PC-3 (cell line): ENCODE data around the gene NINL. TPM values are rescaled to one million over a fixed set of nuclear protein-coding genes. Genes with fewer than 3 reads are reported as not detected.

ENCODE experiments used
- ATAC-seq: fragments of 200-7000 bp; cut with Tn5 transposase; 2 replicates; pipeline ENCODE4 v1.9.1; 2020; ENCODE audit warnings: mild to moderate bottlenecking, moderate library complexity
- BruUV-seq: library from RNA; stranded (reverse); fragments of 400-500 nt; replicated peaks from 2 replicates; lab custom pipeline; 2021; lab: Mats Ljungman, UMichigan
- CTCF ChIA-PET: fragments of 300-600 bp; sonication (Branson Sonifier 250); formaldehyde crosslinking; loops from one replicate; lab custom pipeline; 2022; ENCODE audit warnings: antibody characterized with exemption; lab: Charles Lee
- POLR2A ChIA-PET: fragments of 300-600 bp; sonication (Branson Sonifier 250); formaldehyde crosslinking; loops from one replicate; lab custom pipeline; 2022; ENCODE audit warnings: antibody characterized with exemption; ENCODE audit not compliant: unreplicated experiment; lab: Charles Lee
- DNase-seq: peaks from one replicate; pipeline ENCODE4 v3.0.0-alpha.2; 2015
- H2AFZ ChIP-seq: fragments of 300-600 bp; sonication (generic); 2 replicates; pipeline ENCODE4 v1.6.0; 2016; ENCODE audit warnings: antibody characterized with exemption, low read length
- H3F3A ChIP-seq: fragments of 300-600 bp; sonication (generic); one replicate; pipeline ENCODE4 v1.6.0; 2017; ENCODE audit warnings: antibody characterized with exemption, low read length, control low read depth, mild to moderate bottlenecking; ENCODE audit not compliant: unreplicated experiment
- H3K27ac ChIP-seq: fragments of 300-600 bp; sonication (generic); 2 replicates; pipeline ENCODE4 v1.5.1; 2016; ENCODE audit warnings: mild to moderate bottlenecking, low read length
- H3K27me3 ChIP-seq: fragments of 300-600 bp; sonication (generic); 2 replicates; pipeline ENCODE4 v1.6.1; 2016; ENCODE audit warnings: low read length, mixed read lengths
- H3K36me3 ChIP-seq: fragments of 300-600 bp; sonication (generic); 2 replicates; pipeline ENCODE4 v1.6.1; 2016; ENCODE audit warnings: low read depth, mixed run types, low read length, mixed read lengths
- H3K4me1 ChIP-seq: fragments of 300-600 bp; sonication (generic); 2 replicates; pipeline ENCODE4 v1.5.1; 2016; ENCODE audit warnings: low read length; ENCODE audit not compliant: insufficient read depth
- H3K4me2 ChIP-seq: fragments of 300-600 bp; sonication (generic); 2 replicates; pipeline ENCODE4 v1.6.0; 2016; ENCODE audit warnings: low read length
- H3K4me3 ChIP-seq: fragments of 300-600 bp; sonication (generic); 2 replicates; pipeline ENCODE4 v1.5.1; 2016; ENCODE audit warnings: mild to moderate bottlenecking, low read length, mixed read lengths
- H3K79me2 ChIP-seq: fragments of 300-600 bp; sonication (generic); 2 replicates; pipeline ENCODE4 v1.6.1; 2017; ENCODE audit warnings: low read length, mixed read lengths
- H3K9ac ChIP-seq: fragments of 300-600 bp; sonication (generic); 2 replicates; pipeline ENCODE4 v1.6.0; 2016; ENCODE audit warnings: mild to moderate bottlenecking, low read length
- H3K9me2 ChIP-seq: fragments of 300-600 bp; sonication (generic); replicated peaks from 2 replicates; pipeline ENCODE4 v1.6.1; 2016; ENCODE audit warnings: mixed run types, low read length, mixed read lengths
- H3K9me3 ChIP-seq: fragments of 300-600 bp; sonication (generic); 2 replicates; pipeline ENCODE4 v1.6.1; 2016; ENCODE audit warnings: low read length, mixed read lengths
- H4K20me1 ChIP-seq: fragments of 300-600 bp; sonication (generic); 2 replicates; pipeline ENCODE4 v1.6.1; 2016; ENCODE audit warnings: low read length, mixed read lengths
- CTCF ChIP-seq: fragments of 300-600 bp; sonication (generic); conservative IDR thresholded peaks from 2 replicates; pipeline ENCODE4 v1.5.1; 2017; ENCODE audit warnings: antibody characterized with exemption, low read depth, mild to moderate bottlenecking, low read length
- EZH2 ChIP-seq: fragments of 300-600 bp; sonication (generic); IDR thresholded peaks from one replicate; pipeline ENCODE4 v1.6.1; 2017; ENCODE audit warnings: antibody characterized with exemption, mild to moderate bottlenecking, low read length; ENCODE audit not compliant: unreplicated experiment
- EZH2phosphoT487 ChIP-seq: fragments of 300-600 bp; sonication (generic); IDR thresholded peaks from 2 replicates; pipeline ENCODE4 v1.6.1; 2018; ENCODE audit warnings: mild to moderate bottlenecking, antibody characterized with exemption, low read length, borderline replicate concordance
- intact Hi-C: fragments of 100-400 bp; cut with micrococcal nuclease; formaldehyde crosslinking; loops from 2 replicates; pipeline ENCODE4 v1.9.0; 2023
- total RNA-seq: library from RNA; depleted of rRNA; stranded (reverse); fragments of >200 nt; gene quantifications from 2 replicates; pipeline ENCODE4 v1.2.3, GENCODE V29; 2014

Gene NINL
- total RNA-seq, 1 experiment from 2014 or later, result 6.5 TPM

- Histone ChIP-seq H3K4me3 (no peak overlapping the region), H2AFZ (no peak overlapping the region), H3K9me2 (no peaks in the 10 kb centered on the region), H3K4me2 (no peak overlapping the region), H3K9me3 (no peaks in the 10 kb centered on the region), H3K27me3 (no peaks in the 10 kb centered on the region), H3K27ac (no peak overlapping the region), H3K4me1 (peaks cover 20% of the 10 kb centered on the region), H3F3A (no peaks in the 10 kb centered on the region), H4K20me1 (no peaks in the 10 kb centered on the region), H3K36me3 (no peaks in the 10 kb centered on the region), H3K9ac (no peak overlapping the region), H3K79me2 (no peaks in the 10 kb centered on the region)
- ChIA-PET CTCF (no interaction called here), POLR2A (no interaction called here)
- no peak for TF ChIP-seq EZH2phosphoT487
- TF ChIP-seq CTCF, result no peak
- no peak for TF ChIP-seq EZH2
- no TSS peak for BruUV-seq
- ATAC-seq (no peak), DNase-seq (no peak)
- intact Hi-C loops, result no loop called here
Measured at GRCh38 chr20:25500880-25501351, 84.4 kb downstream of the NINL start.

- Histone ChIP-seq H3K9ac (no peak overlapping the region), H3K79me2 (no peaks in the 10 kb centered on the region), H3K9me3 (no peaks in the 10 kb centered on the region), H3K4me3 (no peak overlapping the region), H3K4me2 (no peak overlapping the region), H3F3A (no peaks in the 10 kb centered on the region), H3K9me2 (no peaks in the 10 kb centered on the region), H4K20me1 (no peaks in the 10 kb centered on the region), H2AFZ (no peak overlapping the region), H3K27me3 (no peaks in the 10 kb centered on the region), H3K36me3 (no peaks in the 10 kb centered on the region), H3K27ac (no peak overlapping the region), H3K4me1 (peaks cover 20% of the 10 kb centered on the region)
- ChIA-PET CTCF (interaction anchor here (0.7 kb wide), 1 partner anchor 41 kb away, joined by 16 read pairs; no protein-coding TSS in a partner anchor), POLR2A (no interaction called here)
- no peak for TF ChIP-seq CTCF
- TF ChIP-seq EZH2, result no peak
- TF ChIP-seq EZH2phosphoT487, result no peak
- intact Hi-C loops, result no loop called here
- no peak for ATAC-seq
- no peak for DNase-seq
- no TSS peak for BruUV-seq
Measured at GRCh38 chr20:25499855-25500434, 85.4 kb downstream of the NINL start.

GRCh38 chr20:25499031-25499430 is 86.3 kb downstream of the NINL start:
- no peaks in the 10 kb centered on the region for H3K9me3 ChIP-seq
- TF ChIP-seq CTCF, result no peak
- TF ChIP-seq EZH2phosphoT487, result no peak
- TF ChIP-seq EZH2, result no peak
- H3K79me2 ChIP-seq, result no peaks in the 10 kb centered on the region
- no peak for DNase-seq
- no peak overlapping the region for H3K4me3 ChIP-seq
- no peaks in the 10 kb centered on the region for H3K27me3 ChIP-seq
- no peak overlapping the region for H3K4me2 ChIP-seq
- intact Hi-C loops, result no loop called here
- H3F3A ChIP-seq, result no peaks in the 10 kb centered on the region
- ChIA-PET CTCF (no interaction called here), POLR2A (no interaction called here)
- no peak overlapping the region for H3K27ac ChIP-seq
- no TSS peak for BruUV-seq
- H4K20me1 ChIP-seq, result no peaks in the 10 kb centered on the region
- no peak overlapping the region for H2AFZ ChIP-seq
- no peaks in the 10 kb centered on the region for H3K36me3 ChIP-seq
- no peak for ATAC-seq
- no peak overlapping the region for H3K9ac ChIP-seq
- peaks cover 20% of the 10 kb centered on the region for H3K4me1 ChIP-seq
- H3K9me2 ChIP-seq, result no peaks in the 10 kb centered on the region
